NCI-H146 (cell line): Measurements from ENCODE around the gene CYP11A1.
"Not testable (repeated sequence)": the region's sequence is repeated elsewhere in the genome, so short reads cannot be mapped to it uniquely, and the experiment has no call there.

ENCODE experiments used
- DNase-seq: peaks from one replicate; lab custom pipeline; 2025; lab: John Stamatoyannopoulos, UW

Gene CYP11A1

DNA sequence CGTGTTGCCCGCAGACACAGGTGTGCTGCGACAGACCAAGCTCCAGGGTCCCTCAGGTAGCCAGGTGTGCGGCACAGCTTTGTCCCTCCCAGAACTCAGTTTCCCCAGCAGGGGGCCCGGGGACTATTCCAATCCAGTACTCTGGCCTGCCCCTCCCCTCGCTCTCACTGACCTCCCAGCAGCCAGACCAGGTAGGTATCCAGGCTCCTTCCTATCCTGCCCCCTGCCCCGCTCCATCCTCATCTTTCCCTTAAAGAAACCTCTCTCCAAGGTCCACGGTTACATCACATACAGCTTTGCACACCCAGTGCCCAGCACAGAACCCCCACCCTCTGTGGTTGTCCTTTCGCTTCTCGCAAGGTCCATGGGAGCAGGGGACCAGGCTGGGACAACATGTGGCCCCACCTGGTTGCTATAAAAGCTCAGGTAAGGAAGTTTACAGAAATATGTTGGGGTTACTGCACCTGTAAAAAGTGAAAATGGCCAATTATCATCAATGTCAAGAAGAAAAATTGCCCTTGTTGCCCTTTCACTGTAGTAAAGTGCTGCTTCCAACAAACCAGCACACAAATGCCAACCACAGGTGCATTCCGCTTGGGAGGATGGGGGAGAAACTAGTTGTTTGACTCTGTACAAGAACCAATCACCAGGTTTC, 7.3 kb upstream of the CYP11A1 start:
- no peak for DNase-seq

DNA sequence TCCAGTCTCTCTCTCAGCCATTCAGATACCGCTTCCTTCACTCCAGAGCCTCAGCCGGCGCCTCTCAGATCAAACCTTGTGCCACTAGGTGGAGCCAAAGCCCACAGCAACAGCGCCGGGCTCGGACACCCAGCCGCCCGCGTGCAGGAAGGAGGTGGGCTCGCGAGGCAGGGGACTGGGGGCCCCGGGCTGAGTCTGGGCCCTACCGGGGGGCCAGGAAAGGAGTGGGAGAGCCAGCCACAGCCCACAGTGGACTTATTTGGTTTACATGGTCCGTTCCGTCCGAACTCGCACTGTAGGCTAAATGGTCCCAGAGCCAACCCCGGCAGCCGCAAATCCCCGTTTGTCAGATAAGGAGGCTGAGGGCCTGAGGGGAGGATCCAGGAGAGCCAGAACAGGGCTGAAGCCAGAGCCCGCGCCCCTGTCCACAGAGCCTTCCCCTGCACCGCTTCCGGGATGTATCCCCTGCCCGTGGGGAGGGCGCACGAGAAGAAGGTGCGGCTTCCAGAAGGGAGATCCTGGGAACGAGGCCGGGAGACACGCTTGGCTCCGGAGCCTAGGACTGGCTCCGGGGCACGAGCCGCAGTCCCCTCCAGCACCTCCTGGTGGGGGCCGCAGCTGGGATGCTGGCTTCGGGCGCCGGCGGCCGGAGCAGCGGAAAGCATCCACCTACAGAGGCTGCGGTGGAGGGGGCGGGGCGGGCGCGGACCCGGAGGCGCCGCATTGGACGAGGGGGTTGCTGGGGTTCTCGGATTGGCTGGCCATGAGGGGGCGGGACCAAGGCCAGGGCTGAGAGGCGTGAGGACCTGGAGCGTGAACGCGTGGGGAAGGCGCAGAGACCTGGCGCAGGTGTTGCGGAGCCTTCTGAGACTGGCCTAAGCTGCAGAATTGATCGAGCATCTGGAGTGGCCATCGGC, 6.5 kb upstream of the CYP11A1 start:
- DNase-seq: peak; percentile 94

DNA sequence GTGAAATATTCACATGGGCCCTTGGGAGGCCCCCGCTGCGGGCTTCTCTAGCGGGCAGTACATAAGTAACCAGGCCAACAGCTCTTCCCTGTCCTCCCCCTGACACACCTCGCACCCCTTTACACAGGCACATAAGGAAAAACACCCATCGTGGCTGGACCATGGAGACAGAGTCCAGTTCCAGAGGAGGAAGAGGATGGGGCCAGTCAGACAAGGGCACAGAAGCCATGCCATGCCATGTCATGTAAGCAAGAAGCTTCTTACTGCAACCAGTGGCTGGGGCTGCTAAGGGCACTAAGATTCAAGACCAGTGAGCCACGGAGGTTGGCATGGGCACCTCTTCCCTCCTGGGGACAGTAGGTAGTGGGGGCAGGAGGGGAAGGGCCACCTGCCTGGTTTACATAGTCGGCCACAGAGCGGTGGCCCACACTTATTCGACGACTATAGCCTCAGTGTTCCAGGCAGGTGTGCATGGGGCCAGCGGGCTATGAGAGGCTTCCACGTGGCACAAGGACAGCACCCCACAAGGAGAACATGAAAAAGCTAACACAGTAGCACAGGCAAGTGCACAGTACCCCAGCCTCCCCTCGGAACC, 5.7 kb upstream of the CYP11A1 start:
- peak; percentile 15 for DNase-seq

DNA sequence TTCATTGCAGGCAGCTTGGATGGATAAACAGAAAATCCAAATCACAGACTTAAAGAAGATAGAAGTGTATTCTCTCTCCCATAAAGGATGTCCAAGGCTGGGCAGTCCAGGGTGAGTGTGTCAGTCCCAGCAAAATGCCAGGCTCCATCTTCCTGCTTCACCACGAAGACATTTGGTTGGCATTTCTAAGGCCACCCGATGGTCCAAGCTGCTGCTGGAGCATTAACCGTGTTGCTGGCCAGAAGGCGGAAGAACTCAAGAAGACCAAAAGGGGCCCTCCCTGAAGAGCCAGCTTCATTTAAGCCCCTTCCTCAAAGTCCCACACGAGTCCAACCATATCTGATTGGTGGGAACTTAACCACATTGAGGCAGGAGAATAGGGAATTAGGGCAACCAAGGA, 3.0 kb upstream of the CYP11A1 start:
- no peak for DNase-seq

DNA sequence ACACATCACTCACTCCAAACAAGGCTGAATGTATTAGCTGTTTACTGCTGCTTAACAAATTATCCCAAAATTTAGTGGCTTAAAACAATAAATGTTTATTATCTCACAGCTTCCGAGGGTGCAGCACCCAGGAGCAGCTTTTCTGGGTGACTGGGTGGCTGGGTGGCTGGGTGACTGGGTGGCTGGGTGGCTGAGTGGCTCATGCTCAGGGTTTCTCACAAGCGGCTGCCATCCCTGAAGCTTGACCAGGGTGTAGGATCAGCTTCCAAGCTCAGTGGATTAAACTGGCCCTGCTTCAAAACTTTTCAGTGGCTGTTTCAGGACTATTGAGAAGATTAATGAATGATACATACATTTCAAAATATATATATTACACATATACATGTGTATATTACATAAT, 2.3 kb upstream of the CYP11A1 start:
- DNase-seq: no peak

DNA sequence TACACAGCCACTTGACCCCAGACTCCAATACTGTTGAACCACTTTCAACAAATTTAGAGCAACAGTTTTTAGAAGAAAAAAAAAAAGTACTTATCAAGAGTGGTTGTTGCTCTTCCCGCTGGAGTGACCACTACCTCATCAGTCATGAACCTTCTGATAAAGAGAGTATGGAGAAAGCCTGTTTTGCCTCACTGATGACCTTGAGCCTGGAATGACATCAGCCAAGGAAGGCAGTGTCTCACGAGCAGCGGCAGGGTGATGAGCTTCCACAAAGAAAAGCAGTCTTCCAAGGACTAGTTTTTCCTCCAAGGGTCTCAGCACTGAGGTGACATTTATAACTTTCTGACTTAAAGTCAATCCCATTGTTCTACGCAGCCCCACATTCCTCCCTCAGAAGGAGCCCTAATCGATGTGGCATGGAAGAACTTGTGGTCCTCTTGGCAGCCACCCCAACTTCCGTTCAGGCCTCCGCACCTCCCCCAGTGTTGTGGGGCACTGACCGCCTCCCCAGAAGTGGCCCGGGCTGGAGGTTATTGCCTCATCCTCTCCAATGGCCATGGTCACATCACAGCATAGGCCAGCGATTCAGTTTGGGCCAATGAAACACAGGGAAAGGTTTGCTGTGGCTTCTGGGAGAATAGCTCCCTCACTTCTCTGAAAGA, 1.8 kb upstream of the CYP11A1 start:
- DNase-seq: no peak

DNA sequence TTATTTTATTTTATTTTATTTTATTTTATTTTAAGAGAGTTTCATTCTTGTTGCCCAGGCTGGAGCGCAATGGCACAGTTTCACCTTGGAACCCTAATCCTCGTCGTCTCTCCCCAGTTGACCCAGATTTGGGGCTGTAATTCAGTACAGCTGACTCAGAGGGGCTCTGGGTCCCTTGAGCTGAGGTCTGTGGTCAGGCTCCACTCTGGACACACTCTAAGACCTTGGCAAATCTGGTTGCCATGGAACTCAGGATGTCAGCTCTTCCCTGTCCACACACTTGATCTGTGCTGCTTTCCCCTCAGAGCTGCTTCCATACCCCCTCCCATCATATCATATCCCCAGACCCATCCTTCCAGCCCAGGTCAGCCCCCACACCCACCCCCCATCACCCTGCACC, 675 bp upstream of the CYP11A1 start:
- no peak for DNase-seq

DNA sequence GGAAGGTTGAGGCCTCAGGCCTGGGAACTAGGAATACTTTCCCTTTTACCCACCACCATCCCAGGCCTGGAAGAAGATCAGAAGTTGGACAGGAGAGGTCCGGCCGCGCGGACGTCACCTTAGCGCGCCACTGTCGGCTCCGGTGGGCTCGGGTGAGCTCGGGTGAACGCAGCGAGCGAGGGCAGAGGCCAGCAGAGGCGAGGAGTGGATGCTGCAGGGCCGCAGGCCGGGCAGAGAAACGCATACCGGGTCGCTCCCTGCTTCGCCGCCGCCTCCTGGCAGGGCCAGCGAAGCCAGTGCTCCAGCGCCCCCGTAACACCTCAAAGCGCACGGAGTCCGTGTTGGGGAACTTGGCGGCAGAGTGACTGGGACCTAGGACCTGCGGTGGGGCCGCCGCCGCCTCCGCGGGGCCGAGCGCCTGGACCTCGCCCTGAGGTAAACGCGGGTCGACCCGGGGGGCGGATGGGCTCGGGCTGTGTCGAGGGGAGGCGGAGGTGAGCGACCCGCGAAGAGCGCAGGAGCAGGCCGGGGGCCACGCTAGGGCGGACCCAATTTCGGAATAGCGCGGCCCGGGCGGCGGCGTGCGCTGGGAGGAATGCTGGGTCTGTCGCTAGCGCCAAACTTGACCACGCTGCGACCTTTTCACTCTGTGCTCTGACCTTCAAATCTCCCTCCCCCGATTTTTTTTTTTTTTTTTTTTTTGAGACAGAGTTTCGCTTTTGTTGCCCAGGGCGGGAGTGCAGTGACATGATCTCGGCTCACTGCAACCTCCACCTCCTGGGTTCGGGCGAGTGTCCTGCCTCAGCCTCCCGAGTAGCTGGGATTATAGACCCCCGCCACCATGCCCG, 1.6 kb downstream of the CYP11A1 start:
- no peak for DNase-seq

DNA sequence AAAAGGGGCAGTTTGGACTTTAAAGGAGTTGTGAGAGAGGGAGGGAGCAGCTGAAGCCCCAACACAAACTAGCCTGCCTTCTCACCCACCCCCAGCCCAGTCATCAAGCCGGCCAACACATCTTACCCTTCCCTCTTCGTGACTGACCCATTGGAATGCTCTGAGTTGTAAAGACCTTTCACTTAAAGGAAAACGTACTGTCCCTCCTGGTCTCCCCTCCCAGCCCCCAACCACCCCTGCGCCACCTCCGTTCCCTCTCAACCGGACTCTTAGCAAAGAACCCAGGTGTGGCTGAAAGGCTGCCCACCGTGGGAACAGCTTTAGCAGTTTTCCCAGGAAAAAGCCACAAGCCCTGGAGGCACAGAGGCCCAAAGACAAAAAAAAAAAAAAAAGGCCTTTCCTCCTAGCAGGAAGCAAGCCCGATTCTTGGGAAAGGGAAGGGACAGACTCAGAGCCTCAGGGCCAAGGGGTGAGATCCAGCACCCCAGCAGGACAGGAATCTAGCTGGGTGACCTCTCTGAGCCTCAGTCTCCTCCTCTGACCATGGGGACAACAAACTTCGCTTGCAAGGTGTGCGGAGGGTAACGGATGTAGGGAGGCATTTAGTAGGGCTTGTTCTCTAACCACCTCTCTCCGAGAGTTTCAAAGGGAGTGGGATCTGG, 2.4 kb downstream of the CYP11A1 start:
- DNase-seq: no peak

DNA sequence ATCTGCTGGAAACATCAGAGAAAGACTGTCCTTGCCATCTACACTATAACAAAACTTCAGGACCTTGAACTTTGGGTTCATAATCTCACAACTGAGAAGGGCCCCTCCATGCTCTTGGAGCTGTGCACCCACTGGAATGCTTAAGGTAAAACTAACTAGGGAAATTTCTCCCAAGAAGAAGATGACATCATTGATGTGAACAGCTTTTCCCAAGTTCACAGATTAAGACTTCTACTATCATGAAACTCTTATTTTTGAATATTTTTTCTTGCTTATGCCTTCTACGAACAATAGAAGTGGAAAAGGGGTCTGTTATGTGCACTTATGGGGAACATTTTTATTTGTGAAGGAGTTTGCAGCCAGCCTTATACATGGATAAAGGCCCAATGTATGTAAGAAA, 5.0 kb downstream of the CYP11A1 start:
- no peak for DNase-seq

DNA sequence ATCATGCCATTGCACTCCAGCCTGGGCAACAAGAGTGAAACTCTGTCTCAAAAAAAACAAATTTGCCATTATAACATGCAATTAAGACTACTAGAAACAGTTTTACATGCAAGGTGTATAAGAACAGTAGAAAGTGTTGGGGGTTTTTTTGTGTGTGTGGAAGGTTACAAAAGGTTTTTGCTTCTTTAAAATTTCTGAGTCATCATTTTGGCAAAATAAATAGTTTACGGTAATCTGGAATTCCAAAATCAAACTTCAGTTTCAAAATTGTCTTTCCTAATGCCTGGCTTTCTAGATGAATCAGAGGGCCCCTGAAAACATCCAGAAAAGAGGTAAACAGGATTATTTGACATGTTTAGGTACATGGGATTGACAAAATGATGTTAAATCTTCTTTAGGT, 6.6 kb downstream of the CYP11A1 start:
- DNase-seq: not testable (repeated sequence)

DNA sequence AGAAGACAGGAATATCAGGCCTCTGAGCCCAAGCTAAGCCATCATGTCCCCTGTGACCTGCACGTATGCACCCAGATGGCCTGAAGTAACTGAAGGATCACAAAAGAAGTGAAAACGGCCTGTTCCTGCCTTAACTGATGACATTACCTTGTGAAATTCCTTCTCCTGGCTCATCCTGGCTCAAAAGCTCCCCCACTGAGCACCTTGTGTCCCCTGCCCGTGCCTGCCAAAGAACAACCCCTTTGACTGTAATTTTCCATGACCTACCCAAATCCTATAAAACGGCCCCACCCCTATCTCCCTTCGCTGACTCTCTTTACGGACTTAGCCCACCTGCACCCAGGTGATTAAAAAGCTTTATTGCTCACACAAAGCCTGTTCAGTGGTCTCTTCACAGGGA, 8.1 kb downstream of the CYP11A1 start:
- DNase-seq: not testable (repeated sequence)

DNA sequence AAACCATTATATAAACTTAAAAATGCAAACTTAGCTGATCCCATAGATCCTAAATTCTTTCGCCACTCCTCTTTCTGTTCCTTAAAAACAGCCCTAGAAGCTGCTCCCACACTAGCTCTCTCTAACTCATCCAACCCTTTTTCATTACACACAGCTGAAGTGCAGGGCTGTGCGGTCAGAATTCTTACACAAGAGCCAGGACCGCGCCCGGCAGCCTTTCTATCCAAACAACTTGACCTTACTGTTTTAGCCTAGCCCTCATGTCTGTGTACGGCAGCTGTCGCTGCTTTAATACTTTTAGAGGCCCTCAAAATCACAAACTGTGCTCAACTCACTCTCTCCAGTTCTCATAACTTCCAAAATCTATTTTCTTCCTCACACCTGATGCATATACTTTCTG, 9.9 kb downstream of the CYP11A1 start:
- DNase-seq: not testable (repeated sequence)

DNA sequence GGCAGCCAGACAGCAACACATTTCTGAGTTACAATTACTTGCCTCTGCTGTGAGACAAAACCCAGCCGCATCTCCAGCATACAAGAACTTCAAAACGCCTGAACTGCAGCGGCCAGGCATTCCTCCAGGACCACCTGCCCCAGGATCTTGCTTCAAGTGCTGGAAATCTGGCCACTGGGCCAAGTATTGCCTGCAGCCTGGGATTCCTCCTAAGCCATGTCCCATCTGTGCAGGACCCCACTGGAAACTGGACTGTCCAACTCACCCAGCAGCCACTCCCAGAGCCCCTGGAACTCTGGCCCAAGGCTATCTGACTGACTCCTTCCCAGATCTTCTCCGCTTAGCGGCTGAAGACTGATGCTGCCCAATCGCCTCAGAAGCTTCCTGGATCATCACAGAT, 11.4 kb downstream of the CYP11A1 start:
- DNase-seq: not testable (repeated sequence)

DNA sequence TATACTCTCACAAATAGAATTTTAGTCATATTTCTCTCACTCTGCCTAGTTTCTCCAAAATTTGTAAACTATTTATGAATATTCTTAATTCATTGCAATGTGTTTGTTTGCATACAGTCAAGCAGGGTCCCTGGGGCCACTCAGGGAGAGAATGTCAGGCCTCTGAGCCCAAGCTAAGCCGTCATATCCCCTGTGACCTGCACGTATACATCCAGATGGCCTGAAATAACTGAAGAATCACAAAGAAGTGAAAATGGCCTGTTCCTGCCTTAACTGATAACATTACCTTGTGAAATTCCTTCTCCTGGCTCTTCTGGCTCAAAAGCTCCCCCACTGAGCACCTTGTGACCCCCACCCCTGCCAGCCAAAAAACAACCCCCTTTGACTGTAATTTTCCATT, 13.5 kb downstream of the CYP11A1 start:
- not testable (repeated sequence) for DNase-seq

DNA sequence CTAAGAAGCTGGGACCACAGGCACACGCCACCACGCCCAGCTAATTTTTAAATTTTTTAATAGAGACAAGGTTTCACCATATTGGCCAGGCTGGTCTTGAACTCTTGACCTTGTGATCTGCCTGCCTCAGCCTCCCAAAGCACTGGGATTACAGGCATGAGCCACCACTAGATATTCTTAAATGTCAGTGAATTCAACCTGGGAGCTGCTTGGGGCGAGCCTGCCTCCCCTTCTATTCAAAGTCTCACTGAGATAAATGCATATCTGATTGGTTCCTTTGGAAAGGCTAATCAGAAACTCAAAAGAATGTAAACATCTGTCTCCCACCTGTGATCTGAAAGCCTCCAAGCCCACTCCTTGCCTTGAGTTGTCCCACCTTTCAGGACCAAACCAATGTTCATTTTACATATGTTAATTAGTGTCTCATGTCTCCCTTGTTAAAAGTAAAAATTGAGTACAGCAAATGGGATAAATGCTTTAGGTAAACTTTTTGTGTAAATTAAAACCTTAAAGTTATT, 15.0 kb downstream of the CYP11A1 start:
- DNase-seq: no peak

DNA sequence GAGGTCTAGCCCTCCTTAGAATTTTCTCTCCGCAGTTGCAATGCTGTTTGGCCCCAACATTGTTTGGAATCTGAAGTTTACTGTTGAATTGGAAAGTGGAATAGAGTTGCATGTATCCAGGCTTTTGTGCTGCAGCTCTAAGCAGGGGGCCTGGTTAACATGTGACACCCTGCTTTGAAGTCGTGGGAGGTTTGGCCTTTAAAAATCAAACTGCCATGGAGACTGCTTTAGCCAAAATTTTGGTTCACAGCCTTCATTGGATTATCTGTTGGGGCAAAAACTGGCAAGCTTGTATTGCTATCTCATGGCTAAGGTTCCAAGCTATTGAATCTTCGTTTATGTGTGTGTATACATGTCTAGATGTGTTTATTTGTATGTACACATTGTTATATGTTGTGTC, 15.8 kb downstream of the CYP11A1 start:
- DNase-seq: no peak

DNA sequence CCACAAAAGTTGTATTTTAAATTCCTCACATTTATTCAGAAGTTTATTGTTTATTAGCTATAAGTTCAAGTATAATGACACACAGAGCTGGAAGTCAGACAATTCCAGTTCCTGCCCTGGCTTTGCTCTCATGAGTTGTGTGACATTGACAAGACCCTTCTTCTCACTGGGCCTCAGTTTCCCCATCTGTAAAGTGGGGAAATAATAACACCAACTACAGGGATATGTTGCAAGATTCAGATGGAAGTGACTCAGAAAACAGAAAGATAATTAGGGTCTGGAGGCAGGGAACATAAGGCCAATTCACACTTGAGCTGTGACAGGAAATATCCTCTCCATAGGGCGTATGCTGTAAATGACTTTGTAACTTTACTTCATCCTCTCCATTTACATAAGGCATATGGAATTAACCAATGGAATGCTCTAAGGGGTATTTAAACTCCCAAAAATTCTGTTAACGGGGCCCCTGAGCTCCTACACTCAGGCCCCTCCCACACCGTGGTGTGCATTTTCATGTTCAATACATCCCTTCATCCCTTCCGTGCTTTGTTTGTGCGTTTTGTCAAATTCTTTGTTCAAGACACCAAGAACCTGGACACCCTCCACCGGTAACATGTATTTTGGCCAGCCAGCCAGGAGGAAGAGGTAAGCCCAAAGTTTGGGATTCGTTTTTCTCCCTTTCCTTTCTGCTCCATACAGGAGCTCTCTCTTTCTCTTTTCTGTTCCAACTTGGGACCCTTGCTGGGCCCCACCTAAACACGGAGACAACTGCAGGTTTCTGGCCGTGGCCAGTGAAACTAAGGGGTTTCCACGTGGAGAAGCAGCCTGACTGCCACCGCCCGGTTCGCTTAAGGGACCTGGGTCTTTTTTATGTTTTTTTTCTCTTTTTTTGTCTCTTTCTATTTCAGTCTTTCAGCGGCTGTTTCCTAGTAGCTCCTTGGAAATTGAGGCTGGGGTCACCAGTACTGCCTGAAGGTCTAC, 16.9 kb downstream of the CYP11A1 start:
- no peak for DNase-seq

DNA sequence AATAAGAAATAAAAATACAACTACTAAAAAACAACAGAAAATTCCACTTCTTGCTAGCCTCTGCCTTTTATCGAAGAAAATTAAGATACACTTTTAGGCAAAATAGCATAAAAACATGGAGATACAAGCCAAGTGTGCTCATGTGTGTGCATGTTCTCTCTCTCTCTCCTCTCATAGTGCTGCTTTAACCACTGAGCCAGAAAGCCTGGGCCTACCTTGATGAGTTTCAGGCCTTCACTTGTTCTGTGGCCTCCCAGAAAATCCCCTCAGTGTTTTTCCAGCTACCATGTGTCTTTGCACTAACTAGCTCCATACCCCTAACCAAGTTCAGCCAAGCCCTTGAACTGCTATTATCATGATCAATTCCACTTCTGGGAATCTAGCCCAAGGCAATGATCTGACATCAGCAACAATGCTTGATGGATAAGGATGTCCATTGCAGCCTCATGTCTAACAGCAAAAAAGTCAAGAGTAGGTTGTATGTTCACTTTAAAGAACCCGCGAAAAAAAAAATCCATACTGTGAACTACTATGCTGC, 18.1 kb downstream of the CYP11A1 start:
- DNase-seq: peak; percentile 6
